H1 (cell line): ENCODE measurements around the gene GPR17. TPM values are rescaled to one million over a fixed set of nuclear protein-coding genes. Genes with fewer than 3 reads are reported as not detected.

Experiments
- CTCF ChIA-PET: fragments of 300-600 bp; sonication (Branson Sonifier 250); formaldehyde crosslinking; loops from one replicate; lab custom pipeline; 2021; ENCODE audit not compliant: partially characterized antibody; lab: Charles Lee
- POLR2A ChIA-PET: fragments of 300-600 bp; sonication (Branson Sonifier 250); formaldehyde crosslinking; loops from one replicate; lab custom pipeline; 2021; ENCODE audit warnings: inconsistent platforms; ENCODE audit not compliant: partially characterized antibody; lab: Charles Lee
- DNase-seq, 2 experiments: peaks; one replicate each; pipeline versions ENCODE4 v3.0.0 to v3.0.0-alpha.2; 2010 to 2022; ENCODE audit warnings: low spot score in 2 of 2, low read depth in 1 of 2, mixed read lengths in 1 of 2
- FAIRE-seq: peaks from 2 replicates; lab custom pipeline; 2011; peaks lifted over from hg19 to GRCh38; lab: Jason Lieb, UNC
- H2AFZ ChIP-seq: 2 replicates; pipeline ENCODE4 v1.8.1; 2012; ENCODE audit warnings: low read length, inconsistent platforms
- H2AK5ac ChIP-seq: 2 replicates; pipeline ENCODE4 v1.6.1; 2013; ENCODE audit warnings: low read depth, low read length
- H2BK120ac ChIP-seq: replicated peaks from 2 replicates; pipeline ENCODE3; 2013; ENCODE audit warnings: low read depth, low read length, inconsistent platforms
- H2BK12ac ChIP-seq: 2 replicates; pipeline ENCODE4 v1.6.1; 2013; ENCODE audit warnings: low read depth, low read length
- H2BK15ac ChIP-seq: 2 replicates; pipeline ENCODE4 v1.6.1; 2013; ENCODE audit warnings: low read length
- H2BK20ac ChIP-seq: 2 replicates; pipeline ENCODE4 v1.6.1; 2013; ENCODE audit warnings: low read length
- H2BK5ac ChIP-seq: 2 replicates; pipeline ENCODE4 v1.6.1; 2013; ENCODE audit warnings: low read depth, low read length
- H3K14ac ChIP-seq: 2 replicates; pipeline ENCODE4 v1.6.1; 2013; ENCODE audit warnings: inconsistent platforms; ENCODE audit not compliant: insufficient read length
- H3K18ac ChIP-seq: 2 replicates; pipeline ENCODE4 v1.6.1; 2013; ENCODE audit warnings: low read length; ENCODE audit errors: extremely low read depth
- H3K23ac ChIP-seq: 2 replicates; pipeline ENCODE4 v1.6.1; 2013; ENCODE audit warnings: inconsistent platforms; ENCODE audit not compliant: insufficient read length
- H3K23me2 ChIP-seq: 2 replicates; pipeline ENCODE4 v1.6.1; 2013; ENCODE audit warnings: low read depth, low read length
- H3K27ac ChIP-seq: 2 replicates; pipeline ENCODE4 v1.6.1; 2011; ENCODE audit warnings: low read depth, low read length, inconsistent platforms
- H3K27me3 ChIP-seq, 4 experiments: replicated peaks in 1 of 4; 1 replicate in 1 of 4; 2 replicates in 3 of 4; pipeline versions ENCODE4 v1.6.1 to v1.8.1; 2011 to 2013; ENCODE audit warnings: low read length in 3 of 4, mild to moderate bottlenecking in 3 of 4, inconsistent platforms in 2 of 4, mixed read lengths in 2 of 4, moderate library complexity in 1 of 4; ENCODE audit not compliant: control insufficient read depth in 3 of 4, insufficient read depth in 3 of 4; ENCODE audit errors: extremely low read depth in 1 of 4
- H3K36me3 ChIP-seq, 4 experiments: 2 replicates each; pipeline versions ENCODE4 v1.6.1 to v1.8.1; 2011 to 2013; ENCODE audit warnings: mild to moderate bottlenecking in 4 of 4, low read length in 3 of 4, moderate library complexity in 2 of 4, control low read depth in 1 of 4, inconsistent platforms in 1 of 4; ENCODE audit not compliant: insufficient read depth in 4 of 4, control insufficient read depth in 2 of 4
- H3K4ac ChIP-seq: replicated peaks from 2 replicates; pipeline ENCODE3; 2013; ENCODE audit warnings: low read length, low read depth, mixed read lengths, inconsistent platforms; ENCODE audit not compliant: insufficient read length
- H3K4me1 ChIP-seq, 4 experiments: replicated peaks in 1 of 4; 1 replicate in 1 of 4; 2 replicates in 3 of 4; pipeline versions ENCODE4 v1.6.1 to v1.8.1; 2011 to 2013; ENCODE audit warnings: low read length in 3 of 4, inconsistent platforms in 2 of 4, mixed read lengths in 1 of 4; ENCODE audit not compliant: insufficient read depth in 4 of 4, control insufficient read depth in 3 of 4
- H3K4me2 ChIP-seq, 2 experiments: 2 replicates each; pipeline versions ENCODE4 v1.6.1 to v1.8.1; 2011 to 2013; ENCODE audit warnings: low read depth in 2 of 2, low read length in 2 of 2, control low read depth in 1 of 2, inconsistent platforms in 1 of 2, mild to moderate bottlenecking in 1 of 2; ENCODE audit not compliant: insufficient read depth in 1 of 2
- H3K4me3 ChIP-seq, 4 experiments: fragments of 200-600, 300-600 bp in 1 of 4; sonication (generic), shearing (Covaris generic), sonication (Bioruptor Twin) in 1 of 4; 2 replicates each; pipeline versions ENCODE4 v1.5.1 to v1.8.1; 2011 to 2016; ENCODE audit warnings: low read length in 4 of 4, low read depth in 3 of 4, control low read depth in 2 of 4, inconsistent platforms in 2 of 4, mild to moderate bottlenecking in 2 of 4, mixed read lengths in 1 of 4, moderate library complexity in 1 of 4; ENCODE audit not compliant: insufficient read depth in 2 of 4; ENCODE audit errors: extremely low read depth in 1 of 4
- H3K56ac ChIP-seq: replicated peaks from 2 replicates; pipeline ENCODE3; 2013; ENCODE audit warnings: low read depth, mild to moderate bottlenecking, mixed read lengths, low read length, inconsistent platforms; ENCODE audit not compliant: insufficient read length
- H3K79me1 ChIP-seq: 2 replicates; pipeline ENCODE4 v1.6.1; 2013; ENCODE audit warnings: low read depth, low read length, control low read depth
- H3K79me2 ChIP-seq, 2 experiments: 2 replicates each; pipeline versions ENCODE4 v1.6.1 to v1.8.1; 2012 to 2013; ENCODE audit warnings: low read length in 2 of 2, mild to moderate bottlenecking in 2 of 2, inconsistent platforms in 1 of 2; ENCODE audit not compliant: insufficient read depth in 2 of 2, control insufficient read depth in 1 of 2
- H3K9ac ChIP-seq, 4 experiments: replicated peaks in 1 of 4; 1 replicate in 1 of 4; 2 replicates in 3 of 4; pipeline versions ENCODE4 v1.6.1 to v1.8.1; 2011 to 2013; ENCODE audit warnings: low read depth in 3 of 4, low read length in 3 of 4, control low read depth in 2 of 4, mild to moderate bottlenecking in 2 of 4, moderate library complexity in 2 of 4, inconsistent platforms in 1 of 4; ENCODE audit errors: extremely low read depth in 1 of 4
- H3K9me3 ChIP-seq, 2 experiments: 2 replicates each; pipeline versions ENCODE4 v1.6.1 to v1.8.1; 2012 to 2013; ENCODE audit warnings: mild to moderate bottlenecking in 2 of 2, moderate library complexity in 2 of 2, control low read depth in 1 of 2, inconsistent platforms in 1 of 2, low read depth in 1 of 2, low read length in 1 of 2, mixed read lengths in 1 of 2; ENCODE audit not compliant: insufficient read depth in 2 of 2
- H4K20me1 ChIP-seq, 2 experiments: replicated peaks in 1 of 2; 2 replicates each; pipeline versions ENCODE3 to v1.8.1; 2011 to 2013; ENCODE audit warnings: inconsistent platforms in 2 of 2, low read length in 2 of 2, mild to moderate bottlenecking in 1 of 2; ENCODE audit not compliant: insufficient read depth in 2 of 2, control insufficient read depth in 1 of 2
- H4K5ac ChIP-seq: 2 replicates; pipeline ENCODE4 v1.6.1; 2013; ENCODE audit warnings: low read length, low read depth, mixed read lengths, inconsistent platforms; ENCODE audit not compliant: insufficient read length
- H4K8ac ChIP-seq: 2 replicates; pipeline ENCODE4 v1.8.0; 2013; ENCODE audit warnings: mild to moderate bottlenecking, moderate library complexity, low read length, inconsistent platforms; ENCODE audit not compliant: insufficient read depth; ENCODE audit errors: extremely low read depth
- H4K91ac ChIP-seq: replicated peaks from 2 replicates; pipeline ENCODE3; 2013; ENCODE audit warnings: low read length, mixed read lengths, inconsistent platforms; ENCODE audit not compliant: insufficient read length
- CEBPB ChIP-seq: IDR thresholded peaks from 2 replicates; pipeline ENCODE4 v1.6.1; 2012; ENCODE audit warnings: low read depth, low read length
- CTBP2 ChIP-seq: IDR thresholded peaks from 2 replicates; pipeline ENCODE4 v1.7.0; 2011; ENCODE audit warnings: borderline replicate concordance, mild to moderate bottlenecking, moderate library complexity, mixed read lengths, low read length; ENCODE audit not compliant: insufficient read depth, insufficient read length
- JUND ChIP-seq: IDR thresholded peaks from 2 replicates; pipeline ENCODE4 v1.6.1; 2011; ENCODE audit warnings: mild to moderate bottlenecking, improper control_type of control experiment, low read length
- PHF8 ChIP-seq: fragments of 200-600 bp; sonication (generic); conservative IDR thresholded peaks from 2 replicates; pipeline ENCODE4 v1.7.1; 2012; ENCODE audit warnings: low read depth, mild to moderate bottlenecking, inconsistent platforms, low read length, moderate library complexity
- RNF2 ChIP-seq: fragments of 200-900, 300-1000 bp; sonication (generic); IDR thresholded peaks from 2 replicates; pipeline ENCODE4 v1.7.1; 2016; ENCODE audit warnings: borderline replicate concordance, low read depth, mild to moderate bottlenecking, antibody characterized with exemption, low read length; ENCODE audit not compliant: poor library complexity, severe bottlenecking; ENCODE audit errors: missing control alignments
- RXRA ChIP-seq: IDR thresholded peaks from 2 replicates; pipeline ENCODE4 v1.6.1; 2011; ENCODE audit warnings: low read depth, mild to moderate bottlenecking, low read length, moderate library complexity; ENCODE audit not compliant: insufficient read depth
- SIRT6 ChIP-seq: IDR thresholded peaks from one replicate; pipeline ENCODE4 v1.7.1; 2012; ENCODE audit warnings: low read length, inconsistent platforms
- SRF ChIP-seq: IDR thresholded peaks from 2 replicates; pipeline ENCODE4 v1.6.1; 2011; ENCODE audit warnings: mild to moderate bottlenecking, low read depth, low read length, moderate library complexity
- WGBS, 2 experiments: shearing (Covaris generic) in 1 of 2; methylation state at CpG; one replicate each; pipeline versions ENCODE4 v1.1.6 to v1.1.7; 2013 to 2015; ENCODE audit warnings: low lambda C conversion rate in 2 of 2, mixed read lengths in 2 of 2, inconsistent platforms in 1 of 2, low coverage in 1 of 2, missing lambda C conversion rate in 1 of 2; ENCODE audit not compliant: insufficient replicate concordance in 2 of 2, insufficient coverage in 1 of 2, insufficient read length in 1 of 2; ENCODE audit errors: extremely low coverage in 1 of 2, missing lambda C conversion rate in 1 of 2; 5-methylcytosine and 5-hydroxymethylcytosine counted together
- polyA plus RNA-seq, 7 experiments: library from polyadenylated mRNA; depleted of rRNA in 3 of 7; stranded (reverse) in 5 of 7; unstranded in 2 of 7; fragments of >200 nt in 5 of 7; fragments of 200-250 nt in 2 of 7; gene quantifications; 1 replicate in 5 of 7; 2 replicates in 1 of 7; 4 replicates in 1 of 7; pipeline versions ENCODE4 v1.2.1 to v1.2.3, GENCODE V29; 2011 to 2013; ENCODE audit warnings: missing spikeins in 2 of 7, mixed read lengths in 2 of 7
- total RNA-seq: library from RNA; stranded (reverse); fragmentation: NEBNext Ultra II Directional; extraction: Animal tissue kit (Norgen Biotek cat#: 25700); gene quantifications from 2 replicates; pipeline ENCODE4 v1.2.1, GENCODE V29; 2021
- TF ChIP-seq, protein P1 (sequence below): IDR thresholded peaks from 2 replicates; pipeline ENCODE4 v1.6.1; 2011; ENCODE audit warnings: low read length, improper control_type of control experiment
- TF ChIP-seq, protein P2 (sequence below): IDR thresholded peaks from 2 replicates; pipeline ENCODE4 v1.6.1; 2011; ENCODE audit warnings: low read depth, mild to moderate bottlenecking, low read length; ENCODE audit not compliant: insufficient read depth

Gene GPR17
- total and polyA plus RNA-seq, 2 of the 8 experiments (the other 6 are each of a cell fraction or from before 2014, with no cell fraction given) = 0.03 TPM; not detected in 1

DNA sequence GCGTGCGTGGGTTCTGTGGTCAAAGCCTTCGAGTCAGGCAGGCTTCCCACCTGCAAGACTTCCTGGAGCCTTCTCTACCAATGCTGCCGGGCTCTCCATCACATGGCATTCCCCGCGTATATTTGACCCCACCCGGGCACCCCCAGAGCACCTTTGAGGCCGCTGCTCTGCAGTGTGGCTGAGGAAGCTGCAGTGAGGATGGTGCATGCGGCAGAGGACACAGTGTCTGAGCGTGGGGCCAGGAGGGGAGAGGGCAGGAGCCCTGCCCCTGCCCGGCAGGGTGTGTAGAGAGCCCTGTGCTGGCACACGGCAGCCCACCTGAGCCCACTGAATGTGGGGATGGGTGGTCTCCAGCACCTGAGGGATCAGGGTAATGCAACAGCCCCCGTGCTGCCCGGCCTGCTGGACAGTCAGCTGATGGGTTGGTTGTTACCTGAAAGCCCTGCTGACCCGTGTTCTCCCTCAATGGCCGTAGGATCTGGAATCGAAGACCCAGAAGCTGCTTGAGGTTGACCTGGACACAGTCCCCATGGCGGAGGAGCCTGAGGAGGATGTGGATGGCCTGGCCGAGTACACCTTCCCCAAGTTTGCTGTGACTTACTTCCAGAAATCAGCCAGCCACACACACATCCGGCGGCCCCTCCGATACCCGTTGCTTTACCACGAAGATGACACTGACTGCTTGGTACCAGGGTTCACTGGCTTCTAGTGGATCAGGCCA is 36.8 kb upstream of the GPR17 start:
- H4K20me1 ChIP-seq = no peaks in the 10 kb centered on the region
- no peak overlapping the region for H2BK12ac ChIP-seq
- no peak overlapping the region for H2AK5ac ChIP-seq
- H2BK15ac ChIP-seq = no peak overlapping the region
- H3K4me3 ChIP-seq = no peak overlapping the region
- no peak overlapping the region for H3K18ac ChIP-seq
- CTCF ChIA-PET = interaction anchor here (0.7 to 8.1 kb wide), 6 partner anchors 15 to 76 kb away, joined by 3 to 54 read pairs (median 4); no protein-coding TSS in a partner anchor
- TF ChIP-seq, protein P1, sequence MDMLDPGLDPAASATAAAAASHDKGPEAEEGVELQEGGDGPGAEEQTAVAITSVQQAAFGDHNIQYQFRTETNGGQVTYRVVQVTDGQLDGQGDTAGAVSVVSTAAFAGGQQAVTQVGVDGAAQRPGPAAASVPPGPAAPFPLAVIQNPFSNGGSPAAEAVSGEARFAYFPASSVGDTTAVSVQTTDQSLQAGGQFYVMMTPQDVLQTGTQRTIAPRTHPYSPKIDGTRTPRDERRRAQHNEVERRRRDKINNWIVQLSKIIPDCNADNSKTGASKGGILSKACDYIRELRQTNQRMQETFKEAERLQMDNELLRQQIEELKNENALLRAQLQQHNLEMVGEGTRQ = no peak
- no peak for TF ChIP-seq SRF
- TF ChIP-seq RNF2 = no peak
- TF ChIP-seq RXRA = no peak
- TF ChIP-seq, protein P2, sequence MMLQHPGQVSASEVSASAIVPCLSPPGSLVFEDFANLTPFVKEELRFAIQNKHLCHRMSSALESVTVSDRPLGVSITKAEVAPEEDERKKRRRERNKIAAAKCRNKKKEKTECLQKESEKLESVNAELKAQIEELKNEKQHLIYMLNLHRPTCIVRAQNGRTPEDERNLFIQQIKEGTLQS = no peak
- TF ChIP-seq JUND = no peak
- TF ChIP-seq CEBPB = no peak
- TF ChIP-seq SIRT6 = no peak
- TF ChIP-seq CTBP2 = no peak
- TF ChIP-seq PHF8 = no peak
- TF ChIP-seq, all 59 proteins: peak for 0
- H3K36me3 ChIP-seq = no peaks in the 10 kb centered on the region
- no peak overlapping the region for H3K4ac ChIP-seq
- FAIRE-seq = no peak
- no peak overlapping the region for H2BK20ac ChIP-seq
- POLR2A ChIA-PET = no interaction called here
- H4K91ac ChIP-seq = no peak overlapping the region
- H3K27me3 ChIP-seq = no peaks in the 10 kb centered on the region
- peak overlapping the region; percentile 86; the same call in 1 of the 2 replicates for H4K8ac ChIP-seq
- no peak for DNase-seq
- H4K5ac ChIP-seq = no peak overlapping the region
- no peak overlapping the region for H3K23ac ChIP-seq
- 89% methylated on average over 23 of the region's 24 CpGs; no CpG with 5 or more reads in 1 of the 2 experiments for WGBS, 2 experiments
- H3K79me1 ChIP-seq = no peaks in the 10 kb centered on the region
- H3K56ac ChIP-seq = no peak overlapping the region
- no peak overlapping the region for H3K9ac ChIP-seq
- H3K27ac ChIP-seq = no peak overlapping the region
- no peak overlapping the region for H2BK120ac ChIP-seq
- H3K23me2 ChIP-seq = no peaks in the 10 kb centered on the region
- no peak overlapping the region for H3K14ac ChIP-seq
- H2AFZ ChIP-seq = no peak overlapping the region; the same call in 1 of the 2 replicates
- no peaks in the 10 kb centered on the region; a peak in 2 of 4 replicates for H3K9me3 ChIP-seq
- H3K4me2 ChIP-seq = no peak overlapping the region
- no peak overlapping the region; the same call in 1 of the 2 replicates for H2BK5ac ChIP-seq
- H3K79me2 ChIP-seq = no peaks in the 10 kb centered on the region
- H3K4me1 ChIP-seq = no peaks in the 10 kb centered on the region; a peak in 1 of 7 replicates
